ENCODE results near the gene HAGHL. TPM values are rescaled to one million over a fixed set of nuclear protein-coding genes. Genes with fewer than 3 reads are reported as not detected.
"Not testable (repeated sequence)": the region's sequence is repeated elsewhere in the genome, so short reads cannot be mapped to it uniquely, and the experiment has no call there.

The HAGHL gene
- polyA plus RNA-seq, 1 donor (not counting 4 experiments of a cell fraction or from before 2014, with no cell fraction given), result 8.0 TPM

- Histone ChIP-seq H3K9ac (ENCODE audit: control insufficient read depth, extremely low read depth, insufficient read depth, low read length) (no peak overlapping the region), H2AFZ (ENCODE audit: control insufficient read depth, low read length) (no peak overlapping the region), H3K27ac (ENCODE audit: control insufficient read depth, insufficient read depth, low read length) (no peak overlapping the region), H3K4me1 (ENCODE audit: control insufficient read depth, extremely low read depth, insufficient read depth, low read length) (peaks cover 6% of the 10 kb centered on the region), H3K36me3 (ENCODE audit: control insufficient read depth in 2 of 2, extremely low read depth in 1 of 2, insufficient read depth in 2 of 2, low read length in 2 of 2) (no peaks in the 10 kb centered on the region), H3K4me3 (ENCODE audit: control insufficient read depth in 2 of 3, extremely low read depth in 1 of 3, insufficient read depth in 2 of 3, low read depth in 1 of 3, low read length in 3 of 3) (no peak overlapping the region), H3K9me3 (ENCODE audit: control insufficient read depth, low read depth, low read length) (no peaks in the 10 kb centered on the region), H3K27me3 (ENCODE audit: control insufficient read depth, extremely low read depth, insufficient read depth, low read length) (no peaks in the 10 kb centered on the region), H3K9me1 (ENCODE audit: control insufficient read depth, extremely low read depth, insufficient read depth, low read length) (no peaks in the 10 kb centered on the region), H3K79me2 (ENCODE audit: control insufficient read depth, insufficient read depth, low read length) (no peaks in the 10 kb centered on the region), H3K4me2 (ENCODE audit: control insufficient read depth, extremely low read depth, insufficient read depth, low read depth, low read length) (no peak overlapping the region), H4K20me1 (ENCODE audit: control insufficient read depth, extremely low read depth, insufficient read depth, low read length) (no peaks in the 10 kb centered on the region)
- no peak for FAIRE-seq
- no peak for TF ChIP-seq CTCF (optimal IDR thresholded peaks at IDR 0.05 in 1 of 3, IDR thresholded peaks at IDR 0.05 in 1 of 3, conservative IDR thresholded peaks at IDR 0.05 in 1 of 3; ENCODE audit: extremely low read depth in 1 of 3, insufficient read depth in 2 of 3, low read length in 3 of 3)
- TF ChIP-seq EZH2 (IDR thresholded peaks at IDR 0.05; ENCODE audit: low read length), result no peak
- no peak for DNase-seq (ENCODE audit: low read depth, low spot score)
- dilution Hi-C loops (cut with MboI; ENCODE audit: extremely low pct_ligation_motif_present, low sequenced_read_pairs), result no loop called here
Measured at GRCh38 chr16:775236-775796, 48.4 kb downstream of the HAGHL start.

GRCh38 chr16:776298-776697 is 49.4 kb downstream of the HAGHL start:
- H2AFZ ChIP-seq (ENCODE audit: control insufficient read depth, low read length); H3K9me1 ChIP-seq (ENCODE audit: control insufficient read depth, extremely low read depth, insufficient read depth, low read length); H3K9ac ChIP-seq (ENCODE audit: control insufficient read depth, extremely low read depth, insufficient read depth, low read length); H3K9me3 ChIP-seq (ENCODE audit: control insufficient read depth, low read depth, low read length); H3K4me2 ChIP-seq (ENCODE audit: control insufficient read depth, extremely low read depth, insufficient read depth, low read depth, low read length); H3K27me3 ChIP-seq (ENCODE audit: control insufficient read depth, extremely low read depth, insufficient read depth, low read length); H4K20me1 ChIP-seq (ENCODE audit: control insufficient read depth, extremely low read depth, insufficient read depth, low read length); FAIRE-seq; H3K4me1 ChIP-seq (ENCODE audit: control insufficient read depth, extremely low read depth, insufficient read depth, low read length); H3K36me3 ChIP-seq (ENCODE audit: control insufficient read depth in 2 of 2, extremely low read depth in 1 of 2, insufficient read depth in 2 of 2, low read length in 2 of 2); H3K79me2 ChIP-seq (ENCODE audit: control insufficient read depth, insufficient read depth, low read length); H3K4me3 ChIP-seq (ENCODE audit: control insufficient read depth in 2 of 3, extremely low read depth in 1 of 3, insufficient read depth in 2 of 3, low read depth in 1 of 3, low read length in 3 of 3); DNase-seq (ENCODE audit: low read depth, low spot score); dilution Hi-C loops (cut with MboI; ENCODE audit: extremely low pct_ligation_motif_present, low sequenced_read_pairs); H3K27ac ChIP-seq (ENCODE audit: control insufficient read depth, insufficient read depth, low read length): not testable (repeated sequence)

- H3K9me1 ChIP-seq (ENCODE audit: control insufficient read depth, extremely low read depth, insufficient read depth, low read length), result no peaks in the 10 kb centered on the region
- H3K79me2 ChIP-seq (ENCODE audit: control insufficient read depth, insufficient read depth, low read length), result no peaks in the 10 kb centered on the region
- H4K20me1 ChIP-seq (ENCODE audit: control insufficient read depth, extremely low read depth, insufficient read depth, low read length), result no peaks in the 10 kb centered on the region
- peaks cover 7% of the 10 kb centered on the region for H3K27me3 ChIP-seq (ENCODE audit: control insufficient read depth, extremely low read depth, insufficient read depth, low read length)
- dilution Hi-C loops (cut with MboI; ENCODE audit: extremely low pct_ligation_motif_present, low sequenced_read_pairs), result no loop called here
- H2AFZ ChIP-seq (ENCODE audit: control insufficient read depth, low read length), result no peak overlapping the region
- no peaks in the 10 kb centered on the region for H3K9me3 ChIP-seq (ENCODE audit: control insufficient read depth, low read depth, low read length)
- no peak overlapping the region for H3K9ac ChIP-seq (ENCODE audit: control insufficient read depth, extremely low read depth, insufficient read depth, low read length)
- no peaks in the 10 kb centered on the region for H3K36me3 ChIP-seq (ENCODE audit: control insufficient read depth in 2 of 2, extremely low read depth in 1 of 2, insufficient read depth in 2 of 2, low read length in 2 of 2)
- H3K27ac ChIP-seq (ENCODE audit: control insufficient read depth, insufficient read depth, low read length), result no peak overlapping the region
- FAIRE-seq, result no peak
- TF ChIP-seq CTCF (optimal IDR thresholded peaks at IDR 0.05 in 1 of 3, IDR thresholded peaks at IDR 0.05 in 1 of 3, conservative IDR thresholded peaks at IDR 0.05 in 1 of 3; ENCODE audit: extremely low read depth in 1 of 3, insufficient read depth in 2 of 3, low read length in 3 of 3), result no peak
- no peak for TF ChIP-seq EZH2 (IDR thresholded peaks at IDR 0.05; ENCODE audit: low read length)
- no peak for DNase-seq (ENCODE audit: low read depth, low spot score)
- H3K4me1 ChIP-seq (ENCODE audit: control insufficient read depth, extremely low read depth, insufficient read depth, low read length), result peaks cover 6% of the 10 kb centered on the region
- H3K4me3 ChIP-seq (ENCODE audit: control insufficient read depth in 2 of 3, extremely low read depth in 1 of 3, insufficient read depth in 2 of 3, low read depth in 1 of 3, low read length in 3 of 3), result no peak overlapping the region
- H3K4me2 ChIP-seq (ENCODE audit: control insufficient read depth, extremely low read depth, insufficient read depth, low read depth, low read length), result no peak overlapping the region
Measured at GRCh38 chr16:776824-777223, 49.9 kb downstream of the HAGHL start.

All from keratinocyte (primary cell).